Measurements from ENCODE around the gene CCDC40.

GRCh38 chr17:80058311-80058955 is 22.0 kb downstream of the CCDC40 start:
- TF ChIP-seq, protein P1, sequence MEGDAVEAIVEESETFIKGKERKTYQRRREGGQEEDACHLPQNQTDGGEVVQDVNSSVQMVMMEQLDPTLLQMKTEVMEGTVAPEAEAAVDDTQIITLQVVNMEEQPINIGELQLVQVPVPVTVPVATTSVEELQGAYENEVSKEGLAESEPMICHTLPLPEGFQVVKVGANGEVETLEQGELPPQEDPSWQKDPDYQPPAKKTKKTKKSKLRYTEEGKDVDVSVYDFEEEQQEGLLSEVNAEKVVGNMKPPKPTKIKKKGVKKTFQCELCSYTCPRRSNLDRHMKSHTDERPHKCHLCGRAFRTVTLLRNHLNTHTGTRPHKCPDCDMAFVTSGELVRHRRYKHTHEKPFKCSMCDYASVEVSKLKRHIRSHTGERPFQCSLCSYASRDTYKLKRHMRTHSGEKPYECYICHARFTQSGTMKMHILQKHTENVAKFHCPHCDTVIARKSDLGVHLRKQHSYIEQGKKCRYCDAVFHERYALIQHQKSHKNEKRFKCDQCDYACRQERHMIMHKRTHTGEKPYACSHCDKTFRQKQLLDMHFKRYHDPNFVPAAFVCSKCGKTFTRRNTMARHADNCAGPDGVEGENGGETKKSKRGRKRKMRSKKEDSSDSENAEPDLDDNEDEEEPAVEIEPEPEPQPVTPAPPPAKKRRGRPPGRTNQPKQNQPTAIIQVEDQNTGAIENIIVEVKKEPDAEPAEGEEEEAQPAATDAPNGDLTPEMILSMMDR (conservative IDR thresholded peaks at IDR 0.05 in 1 of 2, IDR thresholded peaks at IDR 0.05 in 1 of 2; ENCODE audit: low read depth in 1 of 2, low read length in 2 of 2): no peak
- TF ChIP-seq EZH2 (IDR thresholded peaks at IDR 0.05; ENCODE audit: low read length, missing control alignments): no peak

Data from fibroblast of lung (primary cell).